Activated naive CD4-positive, alpha-beta T cell treated with anti-CD3 and anti-CD28 coated beads for 36 hours (primary cell): ENCODE data around the gene NEK3. TPM values are rescaled to one million over a fixed set of nuclear protein-coding genes. Genes with fewer than 3 reads are reported as not detected.
"Not testable (repeated sequence)": the region's sequence is repeated elsewhere in the genome, so short reads cannot be mapped to it uniquely, and the experiment has no call there.

Experiments
- CTCF ChIA-PET: fragments of 350-600 bp; sonication (Branson Sonifier 250); formaldehyde crosslinking; loops from one replicate; lab custom pipeline; 2021; ENCODE audit warnings: antibody characterized with exemption; lab: Charles Lee
- DNase-seq: peaks from one replicate; pipeline ENCODE4 v3.0.0-alpha.2; 2020
- H3K27ac Mint-ChIP-seq: one replicate; pipeline ENCODE4 v1.8.0; 2021; ENCODE audit warnings: mild to moderate bottlenecking, mixed read lengths
- H3K27me3 Mint-ChIP-seq: one replicate; pipeline ENCODE4 v1.8.0; 2021; ENCODE audit warnings: low read depth, mixed read lengths
- H3K36me3 Mint-ChIP-seq: one replicate; pipeline ENCODE4 v1.8.0; 2021; ENCODE audit warnings: low read depth, mixed read lengths
- H3K4me1 Mint-ChIP-seq: one replicate; pipeline ENCODE4 v1.8.0; 2021; ENCODE audit warnings: low read depth, mixed read lengths
- H3K4me3 Mint-ChIP-seq: one replicate; pipeline ENCODE4 v1.8.0; 2021; ENCODE audit warnings: mild to moderate bottlenecking, moderate library complexity, mixed read lengths
- H3K9me3 Mint-ChIP-seq: one replicate; pipeline ENCODE4 v1.8.0; 2021; ENCODE audit warnings: mixed read lengths
- intact Hi-C: fragments of 100-400 bp; cut with micrococcal nuclease; formaldehyde crosslinking; loops from one replicate; pipeline ENCODE4 v1.15.1; 2023
- total RNA-seq, 2 experiments: library from RNA; stranded (reverse); gene quantifications; one replicate each; pipeline ENCODE4 v1.2.3, GENCODE V29; 2021

NEK3 gene
- total RNA-seq, 2 experiments from 2014 or later, result 4.0 to 4.3 TPM

- H3K9me3 Mint-ChIP-seq, DNase-seq, H3K27ac Mint-ChIP-seq, CTCF ChIA-PET, intact Hi-C loops, H3K36me3 Mint-ChIP-seq, H3K27me3 Mint-ChIP-seq, H3K4me3 Mint-ChIP-seq: not testable (repeated sequence)
- H3K4me1 Mint-ChIP-seq, result peaks cover 19% of the 10 kb centered on the region
These were observed 4.5 kb upstream of the NEK3 start for GRCh38 chr13:52163878-52164277.

GRCh38 chr13:52162279-52163101 is 3.1 kb upstream of the NEK3 start:
- no peak overlapping the region for H3K27ac Mint-ChIP-seq
- intact Hi-C loops, result no loop called here
- H3K4me1 Mint-ChIP-seq, result peaks cover 28% of the 10 kb centered on the region
- H3K36me3 Mint-ChIP-seq, result peaks cover 6% of the 10 kb centered on the region
- no peak for DNase-seq
- CTCF ChIA-PET, result interaction anchor here (1.5 kb wide), 1 partner anchor 11 kb away, joined by 5 read pairs; no protein-coding TSS in a partner anchor
- H3K9me3 Mint-ChIP-seq, result no peaks in the 10 kb centered on the region
- H3K4me3 Mint-ChIP-seq, result no peak overlapping the region
- peaks cover 5% of the 10 kb centered on the region for H3K27me3 Mint-ChIP-seq

- Mint-ChIP-seq H3K4me3 (no peak overlapping the region), H3K9me3 (no peaks in the 10 kb centered on the region), H3K27ac (no peak overlapping the region), H3K36me3 (peaks cover 1% of the 10 kb centered on the region), H3K27me3 (peaks cover 5% of the 10 kb centered on the region), H3K4me1 (peaks cover 35% of the 10 kb centered on the region)
- CTCF ChIA-PET, result no interaction called here
- no peak for DNase-seq
- intact Hi-C loops, result no loop called here
These were observed 1.8 kb upstream of the NEK3 start for GRCh38 chr13:52161181-52161646.

GRCh38 chr13:52160506-52160905 is 1.1 kb upstream of the NEK3 start:
- DNase-seq, result no peak
- CTCF ChIA-PET, result interaction anchor here (0.9 to 1.1 kb wide), 2 partner anchors 27 to 345 kb away, joined by 4 to 5 read pairs; no protein-coding TSS in a partner anchor
- Mint-ChIP-seq H3K36me3 (no peaks in the 10 kb centered on the region), H3K9me3 (no peaks in the 10 kb centered on the region), H3K27me3 (peaks cover 5% of the 10 kb centered on the region), H3K27ac (no peak overlapping the region), H3K4me1 (peaks cover 35% of the 10 kb centered on the region), H3K4me3 (no peak overlapping the region)
- intact Hi-C loops, result no loop called here

- CTCF ChIA-PET, result interaction anchor here (0.8 to 1.1 kb wide), 3 partner anchors 26 to 344 kb away, joined by 3 to 5 read pairs (median 4); partner anchors contain the start of gene ATP7B
- no peak overlapping the region for H3K27ac Mint-ChIP-seq
- DNase-seq, result no peak
- H3K4me3 Mint-ChIP-seq, result peak overlapping the region; percentile 79
- peaks cover 5% of the 10 kb centered on the region for H3K27me3 Mint-ChIP-seq
- peaks cover 35% of the 10 kb centered on the region for H3K4me1 Mint-ChIP-seq
- H3K36me3 Mint-ChIP-seq, result no peaks in the 10 kb centered on the region
- H3K9me3 Mint-ChIP-seq, result no peaks in the 10 kb centered on the region
- intact Hi-C loops, result no loop called here
These were observed 656 bp upstream of the NEK3 start for GRCh38 chr13:52160053-52160452.

- peak overlapping the region; percentile 62 for H3K27ac Mint-ChIP-seq
- peaks cover 32% of the 10 kb centered on the region for H3K4me1 Mint-ChIP-seq
- CTCF ChIA-PET, result no interaction called here
- peaks cover 5% of the 10 kb centered on the region for H3K27me3 Mint-ChIP-seq
- peak overlapping the region; percentile 79 for H3K4me3 Mint-ChIP-seq
- H3K9me3 Mint-ChIP-seq, result no peaks in the 10 kb centered on the region
- intact Hi-C loops, result loop anchor here (1.0 kb wide), 1 partner anchor 36 kb away; no protein-coding TSS in a partner anchor
- no peaks in the 10 kb centered on the region for H3K36me3 Mint-ChIP-seq
- no peak for DNase-seq
These were observed 703 bp downstream of the NEK3 start for GRCh38 chr13:52158629-52159158.

- Mint-ChIP-seq H3K4me3 (no peak overlapping the region), H3K4me1 (peaks cover 23% of the 10 kb centered on the region), H3K27me3 (peaks cover 5% of the 10 kb centered on the region), H3K9me3 (no peaks in the 10 kb centered on the region), H3K36me3 (no peaks in the 10 kb centered on the region), H3K27ac (no peak overlapping the region)
- CTCF ChIA-PET, result interaction anchor here (1.6 kb wide), 1 partner anchor 29 kb away, joined by 7 read pairs; no protein-coding TSS in a partner anchor
- DNase-seq, result no peak
- intact Hi-C loops, result no loop called here
These were observed 2.6 kb downstream of the NEK3 start for GRCh38 chr13:52156724-52157261.

- H3K27me3 Mint-ChIP-seq, result peaks cover 5% of the 10 kb centered on the region
- H3K27ac Mint-ChIP-seq, result no peak overlapping the region
- no peak overlapping the region for H3K4me3 Mint-ChIP-seq
- peaks cover 23% of the 10 kb centered on the region for H3K4me1 Mint-ChIP-seq
- no peak for DNase-seq
- no peaks in the 10 kb centered on the region for H3K9me3 Mint-ChIP-seq
- CTCF ChIA-PET, result no interaction called here
- H3K36me3 Mint-ChIP-seq, result no peaks in the 10 kb centered on the region
- intact Hi-C loops, result no loop called here
These were observed 4.2 kb downstream of the NEK3 start for GRCh38 chr13:52155177-52155576.

- H3K4me3 Mint-ChIP-seq, result no peak overlapping the region
These were observed 12.2 kb downstream of the NEK3 start for GRCh38 chr13:52147225-52147624.

GRCh38 chr13:52141299-52141698 is 18.1 kb downstream of the NEK3 start:
- no peak for DNase-seq
- Mint-ChIP-seq H3K4me1 (no peaks in the 10 kb centered on the region), H3K27me3 (no peaks in the 10 kb centered on the region), H3K9me3 (no peaks in the 10 kb centered on the region), H3K4me3 (no peak overlapping the region), H3K27ac (no peak overlapping the region), H3K36me3 (peaks cover 5% of the 10 kb centered on the region)
- CTCF ChIA-PET, result interaction anchor here (0.7 kb wide), 1 partner anchor 138 kb away, joined by 3 read pairs; no protein-coding TSS in a partner anchor
- intact Hi-C loops, result no loop called here

More at GRCh38 chr13:52147225-52147624, 12.2 kb downstream of the NEK3 start:
- Mint-ChIP-seq H3K27ac (no peak overlapping the region), H3K36me3 (peaks cover 8% of the 10 kb centered on the region), H3K27me3 (no peaks in the 10 kb centered on the region), H3K9me3 (peaks cover 5% of the 10 kb centered on the region), H3K4me1 (no peaks in the 10 kb centered on the region)
- no peak for DNase-seq
- intact Hi-C loops, result no loop called here
- CTCF ChIA-PET, result no interaction called here

GRCh38 chr13:52137489-52137888 is 21.9 kb downstream of the NEK3 start:
- no peaks in the 10 kb centered on the region for H3K27me3 Mint-ChIP-seq
- H3K9me3 Mint-ChIP-seq, result no peaks in the 10 kb centered on the region
- no peak overlapping the region for H3K27ac Mint-ChIP-seq
- intact Hi-C loops, result no loop called here
- no peaks in the 10 kb centered on the region for H3K4me1 Mint-ChIP-seq
- no peak overlapping the region for H3K4me3 Mint-ChIP-seq
- H3K36me3 Mint-ChIP-seq, result peaks cover 8% of the 10 kb centered on the region
- CTCF ChIA-PET, result interaction anchor here (0.6 kb wide), 1 partner anchor 11 kb away, joined by 4 read pairs; no protein-coding TSS in a partner anchor
- DNase-seq, result no peak

GRCh38 chr13:52136763-52137162 is 22.6 kb downstream of the NEK3 start:
- Mint-ChIP-seq H3K4me1 (no peaks in the 10 kb centered on the region), H3K36me3 (peaks cover 10% of the 10 kb centered on the region), H3K27me3 (no peaks in the 10 kb centered on the region), H3K4me3 (no peak overlapping the region), H3K9me3 (no peaks in the 10 kb centered on the region), H3K27ac (no peak overlapping the region)
- CTCF ChIA-PET, result no interaction called here
- no peak for DNase-seq
- intact Hi-C loops, result no loop called here
